SH-SY5Y (cell line): ENCODE measurements around the gene BTBD3.

Experiments
- GATA2 ChIP-seq: IDR thresholded peaks from 2 replicates; pipeline ENCODE4 v1.6.1; 2011; ENCODE audit warnings: mild to moderate bottlenecking, low read depth, low read length
- GATA3 ChIP-seq: IDR thresholded peaks from 2 replicates; pipeline ENCODE4 v1.6.1; 2011; ENCODE audit warnings: low read depth, mild to moderate bottlenecking, low read length, moderate library complexity

Gene BTBD3

DNA sequence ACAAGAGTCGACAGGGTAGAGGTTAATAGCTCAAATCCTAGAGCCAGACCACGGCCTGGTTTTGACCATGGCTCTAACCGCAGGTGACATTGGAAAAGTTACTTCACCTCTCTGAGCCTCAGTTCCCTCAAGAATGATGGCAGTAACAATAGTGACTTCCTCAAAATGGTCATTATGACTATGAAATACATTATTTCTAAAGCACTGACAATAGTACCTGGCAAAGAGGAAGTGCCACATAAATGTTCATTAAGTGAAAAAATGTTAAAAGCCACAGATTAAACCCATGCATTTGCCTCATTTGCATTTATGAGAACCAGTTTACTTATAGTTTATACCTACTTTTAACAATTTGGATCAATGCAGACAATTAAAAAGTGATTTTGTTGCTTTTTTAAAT is 12.3 kb downstream of the BTBD3 start:
- TF ChIP-seq GATA3 (no peak), GATA2 (no peak)

DNA sequence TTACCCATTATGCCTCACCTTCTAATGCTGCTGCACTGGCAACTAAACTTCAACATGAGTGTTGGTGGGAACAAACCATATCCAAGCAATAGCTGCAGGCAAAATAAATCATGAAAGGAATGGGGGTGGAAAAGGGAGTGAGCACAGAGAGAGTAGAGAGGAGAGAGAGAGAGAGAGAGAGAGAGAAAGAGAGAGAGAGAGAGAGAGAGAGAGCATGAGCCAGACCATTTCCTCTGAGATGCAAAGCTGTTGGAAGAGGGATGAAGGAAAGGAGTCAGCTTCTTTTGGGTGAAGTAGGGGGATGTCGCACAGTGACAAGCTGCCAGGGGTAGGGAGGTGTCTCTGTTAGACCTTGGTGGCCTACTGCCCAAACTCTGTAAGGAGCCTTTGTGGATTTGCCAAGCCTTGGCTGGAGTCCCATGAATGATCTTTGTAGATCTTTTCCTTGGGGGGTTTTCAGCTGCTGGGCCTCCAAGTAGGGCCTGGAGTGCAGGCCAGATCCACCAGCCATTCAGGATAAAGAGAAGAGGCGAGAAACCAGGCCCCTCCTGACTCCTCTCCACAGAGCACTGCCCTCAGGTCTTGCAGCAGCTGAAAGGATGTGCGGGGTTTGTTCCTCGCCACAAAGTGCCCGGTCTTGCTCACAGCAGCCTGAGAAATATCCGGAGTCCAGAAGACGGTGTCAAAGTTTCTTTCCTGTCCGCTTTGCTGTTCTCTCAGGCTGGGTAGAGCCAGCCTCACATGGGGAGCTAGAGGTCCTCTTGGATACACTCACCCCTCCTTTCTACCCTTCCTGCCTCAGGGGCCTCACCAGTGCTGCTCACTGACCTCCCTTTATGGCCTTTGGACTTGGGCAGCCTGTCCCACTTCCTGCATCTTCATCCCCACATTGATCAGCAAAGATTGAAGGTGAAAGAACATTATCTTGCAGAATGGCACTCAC is 17.8 kb downstream of the BTBD3 start:
- TF ChIP-seq GATA3, result no peak
- TF ChIP-seq GATA2, result no peak

DNA sequence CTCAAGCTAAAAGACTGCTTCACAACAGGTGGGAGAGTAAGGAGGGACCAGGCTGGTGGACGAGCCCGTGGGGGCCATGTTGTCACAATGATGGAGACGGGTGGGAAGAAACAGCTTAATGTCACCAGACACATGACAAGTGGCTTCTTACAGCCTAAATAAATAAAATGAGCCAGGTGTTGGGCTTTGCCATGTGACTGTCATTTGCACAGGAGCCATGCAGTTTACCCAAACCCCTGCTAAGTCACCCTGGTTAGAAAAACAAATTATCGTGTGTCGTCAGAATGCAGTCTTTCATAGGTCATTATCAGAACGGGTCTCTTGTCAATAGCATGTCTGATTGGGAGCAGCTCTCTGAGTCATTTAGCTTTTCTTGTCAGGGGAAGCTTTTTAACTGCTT is 18.5 kb downstream of the BTBD3 start:
- TF ChIP-seq GATA2, result no peak
- no peak for TF ChIP-seq GATA3

DNA sequence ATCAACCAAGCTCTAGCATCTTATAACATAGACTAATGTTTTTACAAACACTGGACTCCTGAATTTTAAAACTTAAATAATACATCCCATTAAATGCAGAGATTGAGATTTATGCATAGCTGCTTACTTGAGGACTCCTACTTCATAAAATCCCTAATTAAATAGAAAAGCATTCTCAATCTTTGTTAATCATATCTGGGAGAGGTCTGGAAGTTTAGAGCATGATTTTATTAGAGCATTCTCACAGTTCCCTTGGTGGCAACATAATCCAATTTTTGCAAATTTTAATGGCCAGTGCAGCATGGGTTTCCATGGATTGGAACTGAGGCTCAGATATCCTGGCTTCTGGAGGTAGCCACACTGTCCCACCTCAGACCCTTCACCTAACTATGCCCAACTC is 19.5 kb downstream of the BTBD3 start:
- TF ChIP-seq GATA2 (no peak), GATA3 (no peak)

DNA sequence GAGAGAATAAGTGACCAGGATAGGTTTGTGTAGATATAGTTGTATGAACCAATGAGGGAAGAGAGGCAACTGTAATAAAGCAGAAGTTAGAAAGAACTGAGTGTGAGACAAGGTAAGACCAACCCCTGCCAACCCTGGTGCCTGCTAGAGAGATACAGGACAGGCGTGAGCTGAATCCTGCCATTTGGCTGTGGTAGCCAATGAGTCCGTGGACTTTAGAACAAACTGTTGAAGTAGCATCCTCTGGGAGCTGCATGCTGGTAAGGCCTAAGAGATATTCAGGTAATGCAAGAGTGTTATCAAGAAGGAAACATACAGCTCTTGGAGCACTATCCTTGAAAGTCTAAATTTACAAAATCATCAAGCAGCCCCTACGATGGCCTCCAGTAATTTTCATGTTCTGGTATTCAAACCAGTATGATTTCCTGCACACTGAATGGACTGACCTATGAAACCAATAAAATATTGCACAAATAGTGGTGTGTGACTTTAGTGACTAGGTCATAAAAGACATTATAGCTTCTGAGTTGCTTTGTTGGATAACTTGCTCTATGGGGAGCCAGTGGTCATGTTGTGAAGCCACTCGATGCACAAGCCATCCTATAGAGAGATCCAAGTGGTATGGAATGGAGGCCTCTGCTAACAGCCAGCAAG is 24.0 kb downstream of the BTBD3 start:
- TF ChIP-seq GATA2 (no peak), GATA3 (no peak)

DNA sequence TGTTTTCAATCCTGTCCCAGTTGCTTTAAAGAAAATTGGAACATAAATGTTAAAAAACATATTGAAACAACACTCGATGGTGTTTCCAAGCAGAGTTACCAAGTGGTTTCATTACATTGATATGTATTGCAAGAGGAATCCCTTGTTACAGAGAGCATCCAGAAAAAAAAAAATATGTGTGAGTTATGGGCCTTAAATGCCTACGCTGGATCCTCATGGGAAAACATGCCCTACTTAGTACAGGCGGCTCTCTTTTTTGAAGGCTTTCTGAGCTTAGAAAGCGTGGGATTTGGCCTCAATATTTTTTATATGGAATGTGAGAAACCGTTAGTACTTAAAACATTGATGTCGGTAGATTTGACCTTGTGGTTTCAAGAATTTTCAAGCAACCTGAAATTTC is 26.1 kb downstream of the BTBD3 start:
- no peak for TF ChIP-seq GATA3
- TF ChIP-seq GATA2, result no peak

DNA sequence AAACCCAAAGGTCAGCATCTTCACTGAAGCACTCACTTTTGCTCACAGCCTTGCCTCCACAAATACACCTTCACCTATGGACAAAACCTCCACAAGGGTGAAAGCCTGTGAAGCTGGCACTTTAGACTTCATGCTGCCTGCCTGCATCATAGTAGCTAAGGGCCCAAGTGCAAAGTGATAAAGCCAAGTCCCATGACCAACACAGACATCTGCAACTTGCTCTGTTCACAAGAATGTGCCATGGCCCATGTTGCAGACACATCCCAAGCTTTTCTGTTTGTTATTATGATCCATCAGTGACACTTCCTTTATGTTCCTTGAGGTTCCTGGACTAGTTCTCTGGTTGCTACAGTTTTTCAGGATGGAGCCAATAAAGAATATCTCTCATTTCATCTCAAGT is 31.1 kb downstream of the BTBD3 start:
- TF ChIP-seq GATA2 (no peak), GATA3 (no peak)

DNA sequence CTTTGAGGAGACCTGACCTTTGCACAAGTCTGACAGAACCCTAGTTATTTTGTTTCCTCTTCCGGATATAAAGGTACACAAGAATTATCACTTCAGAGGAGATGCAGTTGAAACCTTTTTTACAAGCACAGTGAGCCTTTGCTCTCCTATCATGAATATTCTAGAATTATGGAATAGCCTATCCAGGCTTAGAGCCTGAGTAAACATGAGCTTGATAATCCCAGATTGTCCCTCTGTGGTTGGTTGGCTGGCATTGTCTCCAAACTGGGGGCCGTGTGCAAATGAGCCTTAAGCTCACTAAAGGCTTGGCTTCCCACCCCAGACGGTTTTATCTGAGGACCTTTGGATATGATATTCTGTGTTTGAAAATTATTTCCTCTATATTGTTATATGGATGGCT is 32.0 kb downstream of the BTBD3 start:
- TF ChIP-seq GATA2 (no peak), GATA3 (no peak)

DNA sequence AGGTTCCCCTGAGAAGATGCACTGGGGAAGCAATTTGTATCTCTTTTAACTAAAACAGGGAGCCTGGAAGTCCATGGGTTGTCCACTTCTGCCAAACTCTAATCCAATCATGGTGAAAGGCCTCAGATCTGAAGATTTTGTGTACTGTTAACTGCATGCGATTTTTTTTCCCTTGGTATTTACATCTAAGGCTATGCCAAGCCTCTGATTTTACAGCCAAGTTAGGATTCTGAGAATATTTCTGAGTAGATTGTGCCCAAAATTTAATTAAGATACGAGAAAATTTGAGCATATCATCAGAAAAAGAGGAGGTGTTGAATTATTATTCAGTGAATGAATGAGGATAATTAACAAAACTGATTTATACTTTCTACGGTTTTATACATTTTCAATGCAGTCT is 34.0 kb downstream of the BTBD3 start:
- TF ChIP-seq GATA2 (no peak), GATA3 (no peak)

DNA sequence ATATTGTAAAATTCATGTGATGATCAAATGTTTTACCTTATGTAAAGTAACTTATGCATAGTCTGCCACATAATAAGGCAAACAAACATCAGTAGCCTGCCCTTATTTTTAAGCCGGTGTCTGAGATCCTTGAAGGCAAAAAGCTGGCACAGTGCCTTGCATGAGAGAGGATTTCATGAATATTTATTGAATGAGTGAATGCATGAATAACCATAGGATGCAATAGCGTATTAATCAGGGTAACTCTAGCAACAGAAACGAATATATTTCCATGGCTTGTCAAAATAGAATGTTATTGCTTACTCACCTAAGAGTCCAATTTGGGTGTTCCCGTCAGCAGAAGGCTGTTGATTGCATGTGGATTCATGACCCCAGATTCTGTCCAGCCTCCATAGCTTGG is 34.9 kb downstream of the BTBD3 start:
- TF ChIP-seq GATA2 (no peak), GATA3 (no peak)

DNA sequence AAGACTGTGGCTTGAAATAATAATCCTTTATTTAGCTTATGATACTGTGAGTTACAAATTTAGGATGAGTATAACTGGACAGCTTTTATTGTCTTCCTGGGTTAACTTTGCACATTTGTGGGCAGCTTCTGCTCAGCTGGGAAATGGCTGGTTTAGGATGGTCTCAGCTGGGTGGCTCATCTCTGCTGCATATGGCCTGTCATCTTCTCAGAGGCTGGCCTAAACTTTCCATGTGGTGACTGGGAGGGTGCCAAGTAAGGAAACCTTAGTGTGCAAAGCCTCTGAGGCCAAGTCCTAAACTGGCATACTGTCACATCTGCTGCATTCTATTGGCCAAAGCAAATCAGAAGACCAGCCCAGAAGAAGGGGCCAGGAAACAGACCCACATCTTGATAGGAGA is 40.2 kb downstream of the BTBD3 start:
- TF ChIP-seq GATA3 (no peak), GATA2 (no peak)

DNA sequence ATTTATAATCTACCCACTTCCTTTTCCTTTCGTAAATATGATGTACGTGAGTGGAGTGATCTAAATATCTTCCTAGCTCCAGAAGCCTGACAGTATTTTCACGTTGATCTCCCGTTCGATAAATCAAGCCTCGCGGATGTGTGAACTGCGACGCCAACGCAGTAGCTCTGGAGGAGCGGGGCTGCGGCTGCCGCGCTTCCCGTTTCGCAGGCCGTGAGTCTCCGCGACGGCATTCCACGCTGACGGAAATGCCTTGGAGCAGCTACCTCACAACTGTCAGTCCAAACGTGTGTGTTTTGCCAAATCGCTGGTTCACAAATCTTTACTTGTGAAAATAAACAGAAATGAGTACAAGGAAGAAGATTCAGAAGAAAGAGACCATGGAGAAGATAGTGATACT is 41.2 kb downstream of the BTBD3 start:
- no peak for TF ChIP-seq GATA2
- no peak for TF ChIP-seq GATA3

DNA sequence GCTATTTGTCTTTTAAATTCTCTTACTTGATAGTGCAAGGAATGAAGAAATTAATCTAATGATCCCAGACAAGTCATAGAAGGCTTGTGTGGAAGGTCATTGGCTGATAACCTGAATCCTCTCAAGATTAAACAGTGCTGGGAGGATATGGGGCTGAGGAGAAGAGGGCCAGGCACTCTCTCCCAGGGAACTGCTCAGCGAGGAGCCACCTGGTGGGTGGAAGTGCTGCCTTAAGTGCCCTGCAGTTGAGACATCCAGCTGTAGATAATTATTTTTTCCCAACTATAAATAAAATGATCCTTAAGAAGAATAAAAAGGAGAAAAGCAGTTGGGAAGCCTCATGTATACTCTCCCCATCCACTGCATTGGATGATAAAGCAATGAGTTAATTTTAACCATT is 47.9 kb downstream of the BTBD3 start:
- TF ChIP-seq GATA2, result no peak
- TF ChIP-seq GATA3, result no peak

DNA sequence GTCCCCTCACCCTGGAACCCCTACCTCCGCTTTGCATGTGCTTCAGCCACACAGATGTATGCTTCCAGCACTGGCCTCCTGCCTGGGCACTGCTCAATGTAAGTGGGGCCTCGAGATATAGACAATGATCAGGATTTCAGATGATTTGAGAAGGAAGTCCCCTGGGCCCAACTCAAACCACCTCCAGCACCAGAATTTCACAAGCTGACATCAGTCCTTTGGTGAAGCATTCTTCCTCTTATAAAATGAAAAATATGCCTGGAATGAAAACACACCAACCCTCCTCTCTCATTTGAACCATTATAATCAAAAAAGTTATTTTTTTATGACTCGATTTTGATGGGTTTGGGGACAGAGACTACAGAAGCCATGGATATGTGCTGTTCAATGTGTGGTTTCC is 48.5 kb downstream of the BTBD3 start:
- TF ChIP-seq GATA2, result no peak

DNA sequence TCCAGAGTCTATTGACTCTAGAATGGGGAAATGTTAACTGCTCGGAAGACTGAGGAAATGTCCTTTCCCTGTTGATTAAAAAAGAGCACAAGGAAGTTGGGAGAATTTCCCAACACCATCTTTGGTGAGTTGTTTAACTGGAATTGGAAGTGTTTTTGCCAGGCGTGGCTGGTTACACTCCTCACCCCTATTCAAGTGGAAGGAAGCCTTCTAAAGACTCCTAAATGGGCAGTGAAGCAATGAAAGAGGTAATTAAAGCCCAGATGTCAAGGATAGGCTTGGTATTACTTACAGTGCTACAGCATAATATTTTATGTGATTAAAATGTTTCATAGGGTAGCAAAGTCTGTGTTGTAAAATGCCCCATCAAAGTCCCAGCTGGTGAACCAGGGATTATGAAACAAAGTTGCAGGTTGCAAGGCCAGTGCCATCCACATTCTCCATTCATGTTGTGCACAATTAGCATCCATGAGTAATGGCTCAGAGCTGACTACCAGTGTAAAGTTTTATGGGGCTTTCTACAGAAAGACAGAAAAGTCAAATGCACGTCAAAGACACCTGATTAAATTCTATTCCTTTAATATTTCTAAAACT is 52.6 kb downstream of the BTBD3 start:
- no peak for TF ChIP-seq GATA3
- no peak for TF ChIP-seq GATA2
